Fibroblast of gingiva (primary cell): Measurements from ENCODE around the gene C3orf33.

Experiments used
- DNase-seq: peaks from one replicate; pipeline ENCODE4 v3.0.0-alpha.2; 2011; ENCODE audit warnings: low read depth

Gene C3orf33

GRCh38 chr3:155785662-155786295, 20.3 kb downstream of the C3orf33 start:
- no peak for DNase-seq

- DNase-seq: no peak
Observed at GRCh38 chr3:155782390-155782953, 23.6 kb downstream of the C3orf33 start.

DNA sequence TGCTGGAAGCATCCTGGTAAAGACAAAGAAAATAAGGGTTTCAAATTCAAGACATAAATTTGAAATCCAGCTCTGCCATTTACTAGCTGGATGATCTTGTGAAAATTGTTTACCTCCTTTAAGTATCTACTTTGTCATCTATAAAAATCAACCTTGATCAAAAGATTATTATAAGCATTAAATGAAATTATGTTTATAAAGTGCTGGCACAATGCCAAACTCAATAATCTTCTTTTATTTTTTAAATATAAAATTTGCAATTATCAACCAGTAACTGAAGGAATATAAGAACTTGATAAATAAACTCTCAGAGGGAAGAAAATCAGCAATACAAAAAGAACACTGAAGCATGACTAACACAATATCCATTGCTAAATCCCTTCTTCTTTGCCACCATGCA, 25.8 kb downstream of the C3orf33 start:
- DNase-seq: no peak

DNA sequence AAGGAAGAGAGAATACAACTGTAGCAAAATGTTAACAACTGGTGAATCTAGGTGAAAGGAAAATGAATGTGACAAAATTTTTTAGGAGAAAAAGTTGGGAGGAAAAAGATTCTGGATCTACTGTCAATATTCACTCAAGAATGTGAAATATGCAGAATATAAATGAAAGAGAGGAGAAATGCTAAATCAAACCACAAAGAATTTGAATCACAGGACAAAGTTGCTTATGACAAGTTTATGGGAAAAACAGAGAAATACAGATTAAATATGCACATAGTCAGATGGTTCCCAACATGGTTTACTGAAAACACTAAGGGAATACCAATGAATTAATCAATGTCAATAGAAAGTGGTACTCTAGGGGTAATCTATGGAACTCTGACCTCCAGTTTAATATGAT, 27.6 kb downstream of the C3orf33 start:
- no peak for DNase-seq

- DNase-seq: no peak
Observed at GRCh38 chr3:155772801-155773200, 33.3 kb downstream of the C3orf33 start.

- DNase-seq: no peak
Observed at GRCh38 chr3:155771126-155771525, 35.0 kb downstream of the C3orf33 start.

DNA sequence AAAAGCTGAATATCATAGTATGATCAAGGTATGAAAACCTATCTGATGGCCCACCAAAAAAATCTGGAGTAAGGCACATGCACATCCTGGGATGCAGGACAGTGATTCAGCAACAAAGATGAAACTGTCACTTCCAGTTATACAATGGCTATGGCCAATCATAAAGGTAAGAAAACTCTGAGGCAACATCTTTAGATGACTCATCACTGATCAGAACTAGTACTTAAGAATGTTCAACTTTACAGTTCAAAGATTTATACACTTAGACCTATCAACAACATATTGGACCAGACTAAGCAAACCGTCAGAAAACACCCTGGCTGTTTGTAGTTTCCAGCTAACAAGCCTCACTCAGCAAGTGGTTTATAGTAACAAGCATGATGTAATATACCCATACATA, 39.9 kb downstream of the C3orf33 start:
- DNase-seq: no peak

- DNase-seq: no peak
Observed at GRCh38 chr3:155763870-155764463, 42.1 kb downstream of the C3orf33 start.

DNA sequence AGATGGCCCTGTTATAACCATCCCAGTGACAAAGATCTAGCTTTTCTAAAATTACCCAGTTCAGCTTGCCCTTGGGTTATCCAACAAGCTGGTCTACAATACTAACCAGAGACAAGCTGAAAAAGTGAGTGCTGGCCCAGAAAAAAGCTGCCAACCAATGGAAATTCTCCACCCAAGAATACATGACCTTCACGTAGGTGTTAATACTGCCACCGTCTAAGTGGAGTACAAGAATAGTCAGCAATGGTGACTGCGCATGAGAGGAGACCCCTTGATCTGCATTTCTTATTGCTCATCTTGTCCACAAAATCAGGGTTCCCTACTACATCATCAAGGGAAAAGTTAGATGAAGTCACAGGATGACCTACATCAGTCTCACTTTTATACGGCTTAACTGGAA, 45.4 kb downstream of the C3orf33 start:
- DNase-seq: no peak

DNA sequence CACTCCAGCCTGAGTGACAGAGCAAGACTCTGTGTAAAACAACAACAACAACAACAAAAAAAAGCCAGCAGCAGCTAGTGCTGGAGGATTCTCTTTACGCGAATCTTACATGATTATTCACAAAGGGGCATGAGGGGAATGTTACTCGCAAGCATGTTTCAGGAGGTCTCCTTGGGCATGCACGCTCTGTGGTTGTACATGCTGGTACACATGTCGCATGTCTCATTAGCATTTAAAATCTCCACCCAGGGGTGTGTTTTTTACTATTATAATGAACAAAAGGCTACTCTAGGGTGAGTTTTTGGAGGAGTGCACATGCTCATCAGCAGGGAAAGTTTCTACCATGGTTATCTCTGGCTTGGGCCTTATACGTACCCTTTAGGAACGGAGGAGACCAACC, 48.5 kb downstream of the C3orf33 start:
- no peak for DNase-seq

GRCh38 chr3:155753038-155753639, 52.9 kb downstream of the C3orf33 start:
- peak; percentile 34 for DNase-seq

DNA sequence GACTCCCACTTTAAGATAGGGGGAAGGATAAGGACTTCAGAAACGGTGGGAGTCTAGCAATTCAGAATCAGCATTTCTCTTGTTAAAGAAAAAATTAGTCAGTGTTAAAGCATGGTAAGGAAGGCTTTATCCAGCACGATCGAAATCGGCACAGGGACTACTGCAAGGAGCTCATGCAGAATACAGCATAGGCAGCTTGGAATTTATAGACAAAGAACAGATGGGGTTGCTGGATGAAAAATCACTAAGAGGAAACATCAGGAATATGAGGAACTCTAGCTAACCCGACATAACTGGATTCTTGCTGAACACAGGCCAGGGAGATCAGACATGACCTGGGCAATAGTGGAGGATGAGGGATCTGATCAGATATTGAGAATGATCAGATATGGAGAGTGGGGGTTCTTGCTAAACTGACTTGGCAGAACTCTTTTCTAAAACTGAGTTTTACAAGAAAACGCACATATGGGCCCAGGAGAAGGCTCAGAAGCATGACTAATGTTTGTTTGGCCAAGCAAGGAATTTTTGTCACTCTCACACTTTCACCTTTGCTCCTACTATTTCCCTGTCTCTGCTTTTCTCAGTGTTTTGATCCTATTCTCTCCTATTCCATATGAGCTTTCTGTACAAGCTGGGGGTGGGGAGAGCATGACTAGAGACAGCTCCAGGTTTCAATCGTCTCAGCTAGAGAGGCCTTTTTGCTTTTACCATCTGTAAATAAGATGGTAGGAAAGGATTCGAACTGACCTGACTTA, 57.3 kb downstream of the C3orf33 start:
- DNase-seq: no peak

DNA sequence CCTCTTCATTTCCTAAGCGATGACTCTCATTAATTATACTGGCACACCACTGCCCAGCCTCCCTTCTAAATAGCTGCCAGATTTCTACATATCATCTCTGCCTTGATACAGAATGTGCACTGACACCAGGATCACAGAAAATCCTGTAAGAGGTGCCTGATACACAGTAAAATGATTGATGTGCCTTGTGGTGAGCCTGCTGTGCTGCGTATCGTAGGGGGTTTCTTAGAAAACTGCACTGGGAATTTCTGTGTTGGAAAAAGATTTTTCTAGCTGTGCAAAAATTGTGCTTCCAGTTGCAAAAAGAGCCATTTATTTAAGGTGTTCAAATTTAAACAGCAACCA, 58.2 kb downstream of the C3orf33 start:
- no peak for DNase-seq

DNA sequence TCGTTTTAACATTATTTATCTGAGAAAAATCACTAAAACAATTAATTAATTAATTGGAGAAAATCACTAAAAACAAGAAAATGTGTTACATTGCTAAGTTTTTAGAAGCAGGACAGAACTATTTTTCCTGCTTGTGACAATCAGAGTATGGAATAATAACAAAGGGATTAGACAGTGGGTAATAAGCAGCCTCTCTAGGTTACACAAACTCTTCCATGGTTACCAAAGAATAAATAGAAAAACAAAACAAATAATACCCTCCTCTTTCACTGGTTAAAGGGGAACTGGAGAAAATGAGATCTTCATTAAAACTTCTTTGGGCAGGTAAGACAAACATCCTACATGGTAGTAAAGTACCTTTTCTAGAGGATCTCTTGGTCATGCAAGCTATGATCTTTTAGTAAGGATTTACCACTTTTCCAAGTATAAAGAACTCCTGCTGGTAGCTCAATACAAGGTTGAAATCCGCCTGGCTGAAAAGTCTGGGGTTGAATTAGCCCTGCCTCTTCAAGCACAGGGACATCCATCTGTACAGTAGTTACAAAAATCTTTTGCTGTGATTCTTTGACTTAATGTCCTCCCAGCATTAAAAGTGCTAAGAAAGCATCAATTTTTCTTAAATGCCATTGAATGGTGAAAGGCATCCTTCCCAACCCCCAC, 58.7 kb downstream of the C3orf33 start:
- DNase-seq: no peak

- DNase-seq: no peak
Observed at GRCh38 chr3:155746703-155747102, 59.4 kb downstream of the C3orf33 start.

DNA sequence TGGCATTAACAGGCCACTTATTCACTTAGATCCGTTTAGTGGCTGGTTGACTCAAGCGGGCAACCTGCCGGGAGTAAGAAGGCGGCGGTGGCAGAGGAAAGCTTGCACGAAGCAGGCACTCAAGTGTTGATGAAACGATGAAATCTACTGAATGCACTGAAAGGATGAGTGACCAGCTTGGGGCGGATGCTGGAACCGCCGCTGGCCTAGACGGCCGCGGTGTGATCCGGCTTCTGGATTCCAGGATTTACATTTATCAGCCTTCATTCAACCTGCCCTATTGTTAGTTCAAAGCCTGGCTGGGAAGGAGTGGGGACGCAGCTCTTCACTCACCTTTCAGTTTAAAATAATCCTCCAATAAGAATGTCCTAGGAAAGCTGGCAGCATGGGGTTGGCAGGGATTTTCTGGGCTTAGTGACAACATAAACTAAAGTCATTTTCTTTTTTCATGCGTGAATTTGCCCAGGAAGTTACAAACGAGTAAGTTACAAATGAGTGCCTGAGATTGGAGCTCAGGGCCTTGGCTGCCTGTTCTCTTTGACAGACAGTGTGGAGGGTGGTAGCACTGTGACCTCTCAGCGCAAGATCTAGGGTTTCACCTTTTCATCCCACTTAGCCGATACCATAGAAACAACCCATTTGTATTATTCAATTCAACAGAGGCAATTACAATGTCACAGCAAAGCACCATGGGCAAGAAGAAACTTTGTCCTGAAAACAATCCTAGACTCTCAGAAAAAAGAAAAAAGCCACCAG, 60.1 kb downstream of the C3orf33 start:
- peak; percentile 33 for DNase-seq

GRCh38 chr3:155744626-155745324, 61.3 kb downstream of the C3orf33 start, which contains the start of gene PLCH1:
TSS of gene PLCH1 (minus strand) at chr3:155745071. CDS start at chr3:155704224, 40,847 bp downstream.
- DNase-seq: peak; percentile 55

DNA sequence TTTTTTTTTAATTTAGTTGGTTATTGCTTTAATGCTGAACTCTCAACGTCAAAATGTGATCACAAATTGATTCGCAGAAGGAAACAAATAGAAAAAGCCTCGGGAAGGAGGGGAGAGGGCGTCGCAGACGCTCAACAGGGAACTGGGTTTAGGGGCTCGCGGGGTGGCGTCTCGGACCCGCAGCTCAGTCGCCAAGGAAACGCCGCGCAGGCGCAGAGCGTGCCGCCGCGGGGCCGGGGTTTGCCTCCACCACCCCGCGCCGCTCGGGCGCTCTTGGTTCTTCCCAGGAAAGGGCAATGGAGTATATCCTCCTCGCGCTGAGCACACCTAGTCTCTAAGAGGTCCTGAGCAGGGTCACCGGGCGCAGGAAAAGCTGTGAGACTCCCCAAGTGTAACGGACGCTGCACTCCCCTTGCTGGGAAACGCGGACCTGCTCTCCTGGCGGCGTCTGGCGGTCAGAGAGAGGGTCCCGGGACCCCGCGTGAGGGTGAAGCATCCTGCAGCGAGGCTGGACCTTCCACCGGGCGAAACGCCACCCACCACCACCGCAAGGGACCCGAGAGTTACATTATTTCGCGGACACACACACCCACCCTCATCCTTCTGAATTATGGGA, 62.0 kb downstream of the C3orf33 start:
- DNase-seq: no peak

- no peak for DNase-seq
Observed at GRCh38 chr3:155743606-155744005, 62.5 kb downstream of the C3orf33 start.

DNA sequence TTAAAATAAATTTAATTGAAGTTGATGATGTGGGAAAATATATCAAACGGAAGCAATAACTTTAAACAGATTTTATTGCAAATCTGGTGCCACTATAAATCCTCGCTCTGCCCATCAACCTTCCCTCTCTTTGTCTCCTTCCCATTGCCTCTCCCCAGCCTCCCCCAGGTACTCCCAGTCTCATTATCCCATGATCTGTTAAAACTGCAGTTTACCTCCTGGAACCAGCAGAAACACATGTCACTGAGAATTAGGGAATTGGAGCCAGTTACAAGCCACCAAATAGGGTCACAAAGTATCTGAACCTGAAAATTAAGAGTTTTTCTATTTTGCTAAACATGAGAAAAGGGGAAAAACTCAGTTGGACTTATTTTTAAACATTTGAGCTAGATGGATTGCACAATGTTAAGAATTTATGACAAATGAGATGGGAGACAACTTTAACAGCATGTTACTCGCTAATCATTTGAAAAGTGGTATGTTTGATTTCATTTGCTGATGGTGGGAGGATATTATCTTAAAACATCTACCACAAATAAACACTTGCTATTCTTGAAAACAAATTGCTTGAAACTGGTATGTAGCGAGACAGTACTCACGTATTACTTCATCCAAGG, 63.6 kb downstream of the C3orf33 start:
- DNase-seq: no peak
